Fibroblast of mammary gland (primary cell): Measurements from ENCODE around the gene SEZ6.
A peak's percentile ranks its signal among the peaks of the same experiment; 100 is the strongest.

ENCODE experiments used
- DNase-seq: peaks from one replicate; pipeline ENCODE4 v3.0.0-alpha.2; 2010; ENCODE audit warnings: low read depth
- H3K4me3 ChIP-seq: 2 replicates; pipeline ENCODE4 v1.5.1; 2011; ENCODE audit warnings: low read depth, mild to moderate bottlenecking, low read length, moderate library complexity; ENCODE audit not compliant: control insufficient read depth
- CTCF ChIP-seq: conservative IDR thresholded peaks from 2 replicates; pipeline ENCODE4 v1.5.1; 2011; ENCODE audit warnings: low read depth, low read length, inconsistent platforms; ENCODE audit not compliant: control insufficient read depth, insufficient read depth

Gene SEZ6

GRCh38 chr17:29004081-29004692, 1.6 kb downstream of the SEZ6 start:
- no peak for TF ChIP-seq CTCF
- H3K4me3 ChIP-seq = no peak overlapping the region
- DNase-seq = peak; percentile 7

GRCh38 chr17:29003289-29003688, 2.5 kb downstream of the SEZ6 start:
- no peak for DNase-seq
- no peak overlapping the region for H3K4me3 ChIP-seq
- no peak for TF ChIP-seq CTCF

- DNase-seq = no peak
- no peak for TF ChIP-seq CTCF
- H3K4me3 ChIP-seq = no peak overlapping the region
Measured at GRCh38 chr17:29002811-29003210, 3.0 kb downstream of the SEZ6 start.

- TF ChIP-seq CTCF = no peak
- no peak overlapping the region for H3K4me3 ChIP-seq
- no peak for DNase-seq
Measured at GRCh38 chr17:29000973-29001372, 4.9 kb downstream of the SEZ6 start.

- no peak for TF ChIP-seq CTCF
- no peak overlapping the region for H3K4me3 ChIP-seq
- DNase-seq = no peak
Measured at GRCh38 chr17:28999206-28999605, 6.6 kb downstream of the SEZ6 start.

GRCh38 chr17:28997806-28998205, 8.0 kb downstream of the SEZ6 start:
- DNase-seq = no peak
- H3K4me3 ChIP-seq = no peak overlapping the region
- no peak for TF ChIP-seq CTCF
